ENCODE data around the gene LTB4R2.

DNA sequence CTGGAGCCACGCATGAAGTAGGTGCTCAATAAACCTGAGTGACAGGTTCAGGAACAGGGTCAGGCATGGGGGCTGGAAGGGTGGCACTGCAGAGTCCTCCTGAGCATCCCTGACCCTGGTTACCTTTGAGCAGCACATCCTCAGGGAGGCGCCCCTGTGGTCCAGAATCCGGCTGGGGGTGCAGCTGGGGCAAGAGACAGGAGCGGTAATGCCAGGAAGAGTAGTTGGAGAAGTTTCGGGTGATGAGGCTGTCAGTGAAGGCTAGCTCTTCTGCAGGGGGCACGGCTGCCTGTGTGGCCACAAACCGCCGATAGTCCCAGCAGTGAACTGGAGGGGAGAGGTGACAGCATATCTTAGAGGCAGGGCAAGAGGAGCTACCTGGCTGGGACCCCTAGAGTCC lies 40.6 kb upstream of the LTB4R2 start:
- TF ChIP-seq CTCF (IDR thresholded peaks at IDR 0.05; ENCODE audit: control extremely low read depth in 1 of 3, insufficient read depth in 1 of 3, low read depth in 1 of 3, low read length in 3 of 3) (no peak), CHD2 (IDR thresholded peaks at IDR 0.05; ENCODE audit: low read length) (no peak), POLR2A (IDR thresholded peaks at IDR 0.05; ENCODE audit: control extremely low read depth in 1 of 2, low read depth in 2 of 2, low read length in 2 of 2) (no peak), SIX5 (IDR thresholded peaks at IDR 0.05; ENCODE audit: low read depth, low read length) (no peak), HDAC2 (IDR thresholded peaks at IDR 0.05; ENCODE audit: borderline replicate concordance in 1 of 2, low read depth in 2 of 2, low read length in 2 of 2) (no peak), SIN3A (conservative IDR thresholded peaks at IDR 0.05 in 1 of 2, IDR thresholded peaks at IDR 0.05 in 1 of 2; ENCODE audit: low read depth in 1 of 2, low read length in 2 of 2) (no peak), POLR2AphosphoS5 (IDR thresholded peaks at IDR 0.05; ENCODE audit: low read depth, low read length) (no peak), PHF8 (conservative IDR thresholded peaks at IDR 0.05; ENCODE audit: low read depth, low read length) (no peak)
